ENCODE results near the gene PEX16.

The PEX16 gene

GRCh38 chr11:45871638-45872037 lies 46.0 kb downstream of the PEX16 start:
- DNase-seq = no peak

- DNase-seq = no peak
Measured at GRCh38 chr11:45870706-45871105, 47.0 kb downstream of the PEX16 start.

GRCh38 chr11:45869551-45869950 lies 48.1 kb downstream of the PEX16 start:
- no peak for DNase-seq

- no peak for DNase-seq
Measured at GRCh38 chr11:45864041-45864440, 53.6 kb downstream of the PEX16 start.

- no peak for DNase-seq
Measured at GRCh38 chr11:45860764-45861510, 56.7 kb downstream of the PEX16 start.

- DNase-seq = no peak
Measured at GRCh38 chr11:45860348-45860747, 57.3 kb downstream of the PEX16 start.

All from NCI-H146 (cell line).